GM19193 (cell line): ENCODE results near the gene NPVF.

Experiments
- POLR2A ChIP-seq: IDR thresholded peaks from 4 replicates; pipeline ENCODE4 v1.6.1; 2011; ENCODE audit not compliant: insufficient read depth, insufficient read length; ENCODE audit errors: extremely low read depth

NPVF gene, protein sequence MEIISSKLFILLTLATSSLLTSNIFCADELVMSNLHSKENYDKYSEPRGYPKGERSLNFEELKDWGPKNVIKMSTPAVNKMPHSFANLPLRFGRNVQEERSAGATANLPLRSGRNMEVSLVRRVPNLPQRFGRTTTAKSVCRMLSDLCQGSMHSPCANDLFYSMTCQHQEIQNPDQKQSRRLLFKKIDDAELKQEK

DNA sequence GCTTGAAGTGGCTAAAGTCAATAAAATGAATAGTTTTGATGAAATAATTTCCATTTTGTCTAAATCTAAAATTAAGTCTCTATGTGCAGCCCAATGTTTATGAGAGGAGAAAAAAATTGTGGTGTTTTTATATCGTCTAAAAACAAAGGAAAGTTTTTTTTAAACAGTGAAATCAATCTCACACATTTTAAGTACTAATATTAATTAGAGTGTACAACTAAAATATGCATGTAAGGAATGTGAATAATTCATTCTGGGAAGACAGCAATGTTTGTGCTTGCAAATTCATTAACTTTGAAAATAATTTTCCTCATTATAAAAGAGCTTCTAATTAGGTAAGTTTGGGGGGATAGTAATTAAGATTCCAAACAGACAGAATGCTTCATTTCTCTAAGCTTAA is at the start of gene NPVF:
Gene NPVF, minus strand, starts transcription at position 101 of the 400 bp plus-strand sequence. Its CDS starts 47 bp downstream, at position 54.
- TF ChIP-seq POLR2A, result no peak

DNA sequence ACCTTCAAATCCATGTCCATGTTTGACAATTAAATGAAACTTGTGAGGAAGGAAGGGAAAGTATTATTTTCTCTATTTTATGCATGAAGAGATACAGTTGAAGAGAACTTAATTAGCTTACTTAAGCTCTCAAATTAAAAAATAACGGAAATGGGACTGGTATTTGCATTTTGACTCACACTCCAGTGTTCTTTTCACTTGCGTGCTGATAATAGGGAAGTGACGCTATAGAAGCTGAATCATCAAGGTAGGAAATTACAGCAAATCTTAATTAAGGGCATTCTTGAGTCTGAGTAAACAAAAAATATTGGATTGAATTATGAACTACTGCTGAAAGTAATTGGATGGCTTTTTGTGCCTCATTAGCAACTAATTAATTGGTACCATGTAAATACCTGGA is 44.0 kb upstream of the NPVF start:
- no peak for TF ChIP-seq POLR2A

DNA sequence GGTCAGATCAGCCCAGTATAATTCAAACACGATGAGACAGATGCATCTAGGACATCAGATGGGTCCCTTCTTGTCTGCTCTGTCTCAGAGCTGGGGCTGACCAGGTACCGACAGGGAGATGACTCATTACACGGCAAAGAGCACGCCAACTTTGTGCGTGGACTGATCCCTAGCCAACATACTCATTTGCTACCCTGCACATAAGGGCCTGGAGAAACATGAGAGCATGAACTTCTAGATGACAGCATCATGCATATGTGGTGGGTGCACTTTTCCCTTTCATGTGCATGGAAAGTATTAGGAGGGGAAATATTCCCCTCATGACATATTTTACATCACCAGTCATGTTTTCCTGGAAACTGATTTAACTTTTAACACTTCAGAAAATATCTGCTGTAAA is 35.1 kb upstream of the NPVF start:
- TF ChIP-seq POLR2A, result no peak

DNA sequence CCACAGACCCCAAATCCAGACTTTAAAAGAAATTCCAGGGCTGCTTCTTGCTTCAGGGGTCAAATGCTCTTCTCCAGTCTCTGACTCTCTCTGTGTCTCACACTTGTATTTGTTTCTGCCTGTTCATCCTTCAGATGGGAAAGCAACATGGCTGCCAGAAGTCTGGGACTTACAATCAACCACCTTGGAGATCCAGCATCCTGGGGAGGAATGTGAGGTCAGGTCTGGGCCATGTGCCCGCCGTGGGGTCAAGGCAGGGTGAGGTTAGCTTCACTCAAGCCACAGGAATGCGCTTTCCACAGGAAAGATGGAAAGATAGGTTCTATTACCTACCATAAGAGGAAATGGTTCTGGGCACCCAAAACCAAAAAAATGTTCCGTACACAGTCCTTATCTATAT is 34.3 kb upstream of the NPVF start:
- no peak for TF ChIP-seq POLR2A

DNA sequence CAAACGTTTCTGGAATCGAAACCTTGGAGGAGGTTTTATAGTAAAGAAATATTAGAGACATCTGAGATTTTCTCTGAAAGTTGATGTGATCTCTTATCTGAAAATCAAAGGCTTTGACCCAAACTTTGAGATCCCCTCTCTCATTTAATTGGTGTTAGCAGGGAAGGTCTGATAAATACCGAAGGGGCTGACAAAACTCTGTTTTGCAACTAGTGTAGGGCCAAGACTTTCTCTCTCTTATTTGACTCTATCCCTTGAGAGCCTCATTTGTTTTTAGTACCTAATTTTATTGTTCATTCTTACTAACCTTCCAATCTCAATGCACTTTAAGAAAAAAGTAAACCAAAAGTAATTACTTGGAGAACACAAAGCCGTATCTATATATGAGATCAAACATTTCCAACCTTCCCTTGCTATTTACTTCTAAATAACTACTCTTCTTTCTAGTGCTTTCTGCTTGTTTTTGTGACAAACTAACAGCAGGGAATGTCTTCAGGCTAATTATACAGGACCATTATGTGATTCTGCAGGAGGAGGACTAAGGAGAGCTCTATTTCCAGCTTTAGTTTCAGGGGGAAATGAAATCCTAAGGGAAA is 33.4 kb upstream of the NPVF start:
- TF ChIP-seq POLR2A, result no peak

DNA sequence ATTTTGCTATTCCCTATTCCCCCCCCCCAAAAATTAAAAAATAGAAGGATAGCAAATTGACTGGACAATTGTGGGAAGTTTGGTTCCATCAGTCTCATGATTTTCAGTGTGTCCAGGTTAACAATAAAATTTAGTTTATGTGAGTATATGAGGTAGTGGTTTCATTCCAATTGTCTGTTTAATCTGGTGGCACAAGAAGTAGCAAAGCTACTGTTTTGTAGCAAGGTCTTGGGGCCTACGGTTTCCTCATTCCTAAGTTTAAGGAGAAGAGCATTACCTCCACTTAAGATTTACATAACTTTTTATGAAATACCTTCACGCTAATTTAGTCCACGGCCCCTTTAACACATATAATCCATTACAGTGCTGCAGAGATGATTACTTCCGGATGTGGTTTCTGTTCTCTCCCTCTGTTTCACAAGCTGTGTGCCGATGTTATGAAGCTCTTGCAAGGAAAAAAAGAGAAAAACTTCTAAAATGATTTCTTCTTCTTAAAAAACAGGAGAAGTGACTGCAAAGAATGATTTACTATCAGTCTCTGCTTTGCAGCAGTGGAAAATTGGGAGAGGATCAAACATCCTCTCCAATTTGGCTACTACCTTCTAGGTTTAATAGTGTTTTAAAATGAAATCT is 32.7 kb upstream of the NPVF start:
- no peak for TF ChIP-seq POLR2A

DNA sequence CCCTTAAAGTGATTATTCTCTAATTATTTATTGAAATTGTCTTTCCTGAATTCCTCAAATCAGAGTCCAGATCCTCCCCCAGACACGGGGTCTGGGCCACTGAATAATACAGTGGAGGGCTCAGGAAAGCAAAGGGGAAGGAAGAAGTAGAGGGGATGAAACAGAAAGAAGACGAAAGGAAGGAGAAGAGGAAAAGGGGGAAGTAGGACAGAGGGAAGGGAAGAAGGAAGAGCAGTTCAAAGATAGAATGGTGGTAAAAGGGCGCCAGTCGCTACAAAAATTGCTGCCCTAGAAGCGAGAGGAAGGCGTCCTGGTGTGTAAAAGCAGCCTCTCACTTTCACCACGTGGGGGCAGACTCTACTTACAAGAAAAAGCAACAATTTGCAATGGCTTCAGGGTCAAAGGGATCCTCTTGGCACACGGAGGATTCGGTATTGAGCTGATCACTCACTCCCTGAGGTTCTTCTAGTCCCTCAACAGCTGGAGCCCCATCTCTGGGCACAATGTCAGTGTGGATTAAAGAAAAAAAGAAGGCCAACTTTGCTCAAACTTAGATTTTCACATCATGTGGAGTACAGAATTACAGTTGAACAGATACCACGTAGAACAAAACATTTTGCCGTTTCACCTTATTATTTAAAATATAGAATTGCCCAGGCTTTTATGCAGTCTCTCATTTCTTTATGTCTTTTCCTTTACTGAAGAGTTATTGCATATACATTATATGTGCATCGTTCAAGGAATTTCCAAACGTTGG is 31.4 kb upstream of the NPVF start:
- TF ChIP-seq POLR2A, result no peak

DNA sequence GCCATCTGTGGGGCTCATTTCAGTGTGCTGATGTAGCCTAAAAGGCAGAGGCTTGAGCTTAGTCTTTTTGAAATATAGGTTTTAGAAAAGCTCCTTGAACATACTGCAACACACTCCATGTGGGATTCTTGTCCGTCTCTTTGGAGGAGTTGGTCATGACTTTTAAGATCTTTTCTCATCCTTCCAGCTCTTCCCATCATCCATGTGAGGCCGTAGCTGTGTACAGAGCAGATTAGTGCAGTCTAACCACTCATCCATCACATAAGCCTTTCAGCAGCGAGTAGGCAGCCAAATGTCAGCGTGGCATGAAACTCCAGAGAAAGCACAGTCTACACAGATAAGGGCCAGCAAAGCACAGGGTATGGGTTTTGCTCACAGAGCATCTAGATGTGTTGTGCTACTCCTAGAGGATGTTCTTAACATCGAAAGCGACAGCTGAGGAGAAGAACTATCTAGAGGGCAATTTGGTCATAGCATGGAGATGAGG is 28.1 kb upstream of the NPVF start:
- TF ChIP-seq POLR2A, result no peak

DNA sequence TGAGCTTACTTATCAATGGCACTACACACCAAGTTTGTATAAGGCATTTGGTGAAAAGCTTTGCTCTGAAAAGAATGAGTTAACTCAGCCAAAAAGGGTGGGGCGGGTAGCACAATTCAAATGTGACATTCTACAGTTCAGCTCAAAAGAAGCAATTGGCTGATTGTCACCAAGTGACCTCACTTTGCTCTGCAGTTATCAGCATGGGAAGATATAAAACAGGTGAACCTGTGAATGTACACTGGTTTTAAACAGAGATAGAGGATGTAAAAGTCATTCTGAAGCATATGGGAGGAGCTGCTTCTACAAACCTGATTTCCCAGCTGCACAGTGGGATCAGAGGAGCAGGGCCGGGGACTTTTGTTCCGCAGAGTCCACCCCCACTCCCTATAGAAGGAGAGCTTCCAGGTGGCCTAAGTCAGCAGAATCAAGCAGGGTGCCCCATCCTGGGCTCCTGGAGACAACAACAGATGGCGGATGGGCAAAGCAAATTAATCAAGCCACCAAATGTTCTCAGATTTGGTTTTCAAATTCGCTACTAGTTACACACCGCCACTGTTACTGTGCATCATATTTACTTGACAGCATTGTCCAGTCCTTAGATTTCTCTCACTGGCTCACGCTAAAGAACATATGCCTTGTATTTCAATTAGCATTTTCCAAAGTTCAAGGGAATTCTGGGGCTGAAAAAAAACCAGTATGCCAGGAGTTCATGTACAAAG is 27.5 kb upstream of the NPVF start:
- TF ChIP-seq POLR2A, result no peak

DNA sequence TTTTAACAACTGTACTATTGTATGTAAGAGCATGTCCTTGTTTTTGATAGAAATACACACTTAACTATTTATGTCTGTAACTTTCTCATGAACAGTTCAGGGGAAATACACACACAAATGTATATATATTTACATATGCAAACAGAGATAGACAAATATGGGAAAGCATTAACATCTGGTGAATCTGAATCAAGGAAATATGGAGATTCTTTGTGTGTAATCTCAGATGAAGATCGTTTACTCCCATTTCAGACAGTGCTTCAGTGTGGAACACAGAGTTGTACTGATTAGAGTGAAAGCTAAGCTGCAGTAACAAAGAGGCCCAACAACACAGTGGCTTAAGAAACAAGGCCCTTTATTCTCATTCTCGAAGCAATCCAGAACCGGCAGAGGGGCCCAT is 26.3 kb upstream of the NPVF start:
- no peak for TF ChIP-seq POLR2A

DNA sequence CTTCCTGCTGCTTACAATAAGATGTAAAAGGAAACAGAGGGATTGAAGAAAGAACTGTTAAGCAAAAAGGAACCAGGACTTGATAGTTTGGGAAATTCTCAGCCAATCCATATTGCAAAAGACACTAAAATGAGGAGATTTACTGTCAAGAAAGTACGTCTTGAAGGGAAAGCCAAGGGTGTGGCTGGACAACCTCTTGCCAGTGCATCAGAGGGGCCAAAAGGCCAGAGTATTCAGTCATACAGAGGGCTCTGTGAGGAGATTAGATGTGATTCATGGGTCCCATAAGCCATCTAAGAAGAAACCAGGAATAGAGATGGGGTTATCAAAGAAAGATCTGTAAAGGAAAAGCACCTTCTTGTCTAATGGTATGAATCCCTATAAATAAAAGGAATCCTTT is 25.4 kb upstream of the NPVF start:
- TF ChIP-seq POLR2A, result no peak

DNA sequence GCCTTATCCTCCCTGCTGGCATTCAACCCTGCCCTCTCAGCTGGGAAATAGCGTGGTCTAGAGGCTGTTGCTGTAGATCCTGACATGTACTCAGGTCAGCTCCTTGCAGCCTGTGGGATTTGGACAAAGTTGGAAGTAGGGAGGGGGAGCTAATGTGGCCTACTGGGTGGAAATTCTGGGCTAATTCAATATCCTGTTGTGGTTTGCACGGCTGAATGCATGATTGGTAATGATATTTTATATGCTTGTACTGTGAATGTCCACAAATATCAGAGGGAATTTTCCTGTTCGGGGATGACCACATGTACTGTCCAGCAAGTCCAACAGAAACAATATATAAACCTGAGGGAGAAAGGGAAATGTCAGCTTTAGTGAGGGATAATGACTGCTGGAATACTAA is 22.1 kb upstream of the NPVF start:
- no peak for TF ChIP-seq POLR2A

DNA sequence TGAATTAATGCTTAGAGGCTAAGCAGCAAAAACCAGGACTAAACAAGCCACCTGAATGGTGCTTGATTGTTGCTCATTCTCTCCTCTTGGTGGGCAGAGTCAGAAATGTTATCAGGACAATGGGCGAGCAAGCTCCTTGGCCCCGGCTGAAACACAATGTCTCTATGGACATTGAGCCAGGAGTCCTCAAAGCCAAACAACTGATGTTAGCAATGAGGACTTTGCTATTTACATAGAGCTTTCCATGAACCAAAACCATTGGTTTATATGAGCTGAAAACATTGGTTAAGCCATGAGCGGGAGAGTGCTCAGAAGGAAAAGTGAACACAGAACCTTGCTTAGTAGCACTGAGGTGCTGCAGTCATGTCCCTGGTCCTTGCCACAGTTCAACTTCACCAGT is 21.5 kb upstream of the NPVF start:
- TF ChIP-seq POLR2A, result no peak

DNA sequence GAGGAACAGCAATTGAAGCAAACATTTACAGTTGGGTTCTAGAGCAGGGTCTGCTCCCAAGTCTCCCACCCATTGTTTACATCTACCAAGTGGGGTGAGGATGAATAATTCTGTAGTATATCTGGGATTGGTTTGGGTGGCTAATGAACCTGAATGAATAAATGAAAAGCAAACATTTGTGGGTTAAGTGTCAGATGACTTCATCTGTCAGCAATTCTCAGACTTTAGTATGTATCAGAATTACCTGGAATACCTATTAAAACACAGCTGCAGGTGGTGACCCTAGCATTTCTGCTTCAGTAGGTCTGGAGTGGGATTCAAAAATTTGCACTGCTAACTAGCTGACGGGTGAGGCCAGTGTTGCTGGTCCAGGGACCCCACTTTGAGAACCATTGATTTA is 18.0 kb upstream of the NPVF start:
- TF ChIP-seq POLR2A, result no peak
